ENCODE measurements around the gene STX4. TPM values are rescaled to one million over a fixed set of nuclear protein-coding genes. Genes with fewer than 3 reads are reported as not detected.
A peak's percentile ranks its signal among the peaks of the same experiment; 100 is the strongest.

The STX4 gene, protein sequence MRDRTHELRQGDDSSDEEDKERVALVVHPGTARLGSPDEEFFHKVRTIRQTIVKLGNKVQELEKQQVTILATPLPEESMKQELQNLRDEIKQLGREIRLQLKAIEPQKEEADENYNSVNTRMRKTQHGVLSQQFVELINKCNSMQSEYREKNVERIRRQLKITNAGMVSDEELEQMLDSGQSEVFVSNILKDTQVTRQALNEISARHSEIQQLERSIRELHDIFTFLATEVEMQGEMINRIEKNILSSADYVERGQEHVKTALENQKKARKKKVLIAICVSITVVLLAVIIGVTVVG
- polyA plus RNA-seq, result 10 to 100 TPM; 31.8 to 83.0 (median 66.8) TPM

DNA sequence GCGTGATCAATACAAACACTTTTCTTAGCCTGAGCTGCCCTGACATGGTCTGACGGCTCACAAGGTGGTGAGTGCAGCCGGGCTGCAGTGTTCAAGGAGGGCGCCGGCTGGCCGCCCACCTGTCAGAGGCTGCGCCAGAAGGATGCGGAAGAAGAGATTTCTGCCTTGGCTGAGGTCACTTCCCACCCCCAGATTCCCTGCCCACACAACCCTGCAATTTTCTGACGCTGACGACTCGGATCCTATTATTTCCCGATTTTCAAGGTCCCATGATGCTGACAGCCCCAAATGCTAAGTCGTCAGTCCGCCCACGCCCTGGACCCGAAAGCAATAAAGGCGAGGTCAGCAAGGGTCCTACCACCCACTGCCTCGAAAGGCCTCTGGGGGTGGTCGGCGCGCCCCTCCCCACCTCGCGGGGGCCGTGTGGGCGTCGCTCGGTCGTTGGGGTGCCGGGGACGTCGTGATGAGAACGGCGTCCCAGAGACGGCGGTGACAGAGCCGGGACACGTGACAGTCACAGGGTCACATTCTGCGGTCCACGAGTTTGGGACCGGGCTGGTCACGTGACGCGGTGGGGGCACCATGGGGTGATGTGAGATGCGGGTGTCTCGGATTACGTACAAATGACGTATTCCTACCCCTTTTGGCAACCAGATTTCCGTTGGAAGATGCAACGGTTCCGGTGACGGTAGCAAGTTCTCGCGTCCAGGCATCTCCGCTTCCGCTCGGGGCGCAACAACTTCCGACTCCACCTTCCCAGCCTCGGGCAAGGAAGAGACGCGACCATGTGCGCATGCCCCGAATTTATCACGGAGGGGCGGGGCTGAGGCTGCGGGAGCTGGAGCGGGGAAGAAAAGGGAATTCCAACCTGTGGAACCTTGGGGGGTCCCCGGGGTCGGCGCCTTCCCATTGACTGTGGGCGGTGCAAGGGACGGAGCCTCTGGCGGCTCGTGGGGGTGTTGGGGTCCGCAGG, at the start of gene STX4:
STX4 (plus strand) TSS at position 823 of the 973 bp plus-strand sequence. CDS start 248 bp downstream, outside the sequence.
- 0 to 1% (median 0%) methylated on average over 72 to 75 of the region's 75 CpGs for WGBS, 3 donors
- H3K27ac ChIP-seq (ENCODE audit: low read depth, low read length), result peak within 1 kb of the TSS; percentile 76

DNA sequence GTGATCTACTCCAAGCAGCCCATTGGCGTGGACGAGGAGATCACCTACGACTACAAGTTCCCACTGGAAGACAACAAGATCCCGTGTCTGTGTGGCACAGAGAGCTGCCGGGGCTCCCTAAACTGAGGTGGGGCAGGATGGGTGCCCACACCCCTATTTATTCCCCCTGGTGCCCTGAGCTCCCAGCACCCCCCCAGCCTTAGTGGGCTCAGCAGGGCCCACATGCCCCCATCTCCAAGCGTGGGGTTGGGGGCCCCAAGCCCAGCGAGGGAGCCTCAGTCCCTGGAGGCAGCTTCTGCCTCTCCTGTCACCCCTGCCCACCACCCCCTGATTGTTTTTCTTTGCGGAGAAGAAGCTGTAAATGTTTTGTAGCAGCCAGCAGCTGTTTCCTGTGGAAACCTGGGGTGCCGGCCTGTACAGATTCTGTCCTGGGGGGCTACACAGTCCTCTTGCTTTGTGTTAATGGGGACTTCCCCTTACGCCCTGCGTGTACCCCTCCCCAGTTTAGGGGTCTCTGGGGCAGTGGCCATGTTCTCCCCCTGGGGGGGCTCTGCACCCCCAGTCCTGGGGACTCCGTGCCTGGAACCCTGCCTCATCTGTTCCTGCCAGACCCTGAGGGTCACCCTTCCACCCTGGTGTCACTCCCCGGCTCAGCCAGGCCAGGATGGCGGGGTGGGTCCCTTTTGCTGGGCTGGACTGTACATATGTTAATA, 49.3 kb upstream of the STX4 start:
- WGBS, 3 donors, result 75 to 87% (median 78%) methylated on average over 14 of the region's 14 CpGs

DNA sequence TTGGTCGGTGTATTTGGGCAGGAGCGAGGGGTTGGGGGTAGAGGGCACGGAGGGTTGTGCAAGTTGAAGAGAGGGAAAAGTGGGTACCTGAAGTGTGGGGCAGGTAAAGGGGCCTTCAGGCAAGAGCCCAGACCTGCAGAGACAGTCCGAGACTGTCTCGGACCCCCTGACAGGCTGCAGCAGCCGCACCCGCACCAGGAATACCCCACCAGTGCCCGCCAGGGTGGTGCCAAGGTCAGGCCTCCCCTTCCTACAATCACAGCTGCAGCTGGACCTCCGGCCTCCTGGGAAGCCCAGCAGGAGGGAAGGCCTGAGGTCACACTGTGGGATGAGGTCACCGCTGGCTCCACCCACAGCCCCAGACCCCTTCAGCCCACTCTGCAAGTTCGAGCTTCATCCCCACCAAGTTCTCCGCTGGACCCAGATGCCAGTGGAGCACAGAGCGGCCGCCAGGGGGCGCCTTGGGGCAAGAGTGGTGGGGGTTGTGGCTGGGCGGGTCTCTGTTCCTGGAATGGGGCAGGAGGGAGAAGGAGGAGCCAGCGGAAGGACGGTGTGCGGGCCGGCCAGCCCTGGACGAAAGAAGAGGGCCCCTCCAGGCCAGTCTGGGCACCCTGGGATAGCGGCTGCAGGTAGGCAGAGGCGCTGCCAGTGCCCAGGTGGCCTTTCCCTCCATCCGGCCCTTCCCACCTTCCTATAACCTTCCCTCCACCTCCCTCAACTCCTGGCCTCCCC, 48.5 kb upstream of the STX4 start, which contains the start of gene HSD3B7:
HSD3B7 (plus strand) TSS at position 539 of the 732 bp plus-strand sequence. CDS start 452 bp downstream, outside the sequence.
- 29 to 32% (median 31%) methylated on average over 16 to 24 of the region's 24 CpGs for WGBS, 3 donors

More for the DNA sequence above, 49.3 kb upstream of the STX4 start:
- H3K27ac ChIP-seq (ENCODE audit: low read depth, low read length), result no peak overlapping the region

DNA sequence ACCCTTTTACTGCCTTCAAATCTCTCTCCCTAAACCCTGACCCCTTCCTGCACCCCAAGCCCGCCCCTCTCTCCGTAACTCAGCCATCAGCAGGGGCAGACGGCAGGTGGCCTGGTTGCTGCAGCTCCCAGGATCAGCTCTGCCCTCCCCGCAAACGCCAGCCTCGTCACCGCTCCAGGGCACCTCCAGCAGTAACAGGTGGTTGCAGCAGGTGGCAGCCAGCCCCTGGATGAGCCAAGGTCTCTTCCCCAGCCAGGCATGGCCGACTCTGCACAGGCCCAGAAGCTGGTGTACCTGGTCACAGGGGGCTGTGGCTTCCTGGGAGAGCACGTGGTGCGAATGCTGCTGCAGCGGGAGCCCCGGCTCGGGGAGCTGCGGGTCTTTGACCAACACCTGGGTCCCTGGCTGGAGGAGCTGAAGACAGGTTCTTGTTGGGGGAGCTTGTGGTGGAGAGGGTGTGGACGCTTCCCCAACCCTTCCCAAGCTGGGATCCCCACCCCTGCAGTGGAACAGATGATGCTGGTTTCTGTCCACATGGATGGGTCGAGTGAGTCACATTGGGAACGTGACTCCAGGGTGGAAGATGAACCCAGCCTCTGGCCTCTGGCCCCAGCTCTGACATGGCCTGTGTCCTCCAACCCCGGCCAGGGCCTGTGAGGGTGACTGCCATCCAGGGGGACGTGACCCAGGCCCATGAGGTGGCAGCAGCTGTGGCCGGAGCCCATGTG, 47.8 kb upstream of the STX4 start:
- H3K27ac ChIP-seq (ENCODE audit: low read depth, low read length), result no peak overlapping the region

More for the DNA sequence above, 48.5 kb upstream of the STX4 start, which contains the start of gene HSD3B7:
- H3K27ac ChIP-seq (ENCODE audit: low read depth, low read length), result no peak within 1 kb of the TSS

DNA sequence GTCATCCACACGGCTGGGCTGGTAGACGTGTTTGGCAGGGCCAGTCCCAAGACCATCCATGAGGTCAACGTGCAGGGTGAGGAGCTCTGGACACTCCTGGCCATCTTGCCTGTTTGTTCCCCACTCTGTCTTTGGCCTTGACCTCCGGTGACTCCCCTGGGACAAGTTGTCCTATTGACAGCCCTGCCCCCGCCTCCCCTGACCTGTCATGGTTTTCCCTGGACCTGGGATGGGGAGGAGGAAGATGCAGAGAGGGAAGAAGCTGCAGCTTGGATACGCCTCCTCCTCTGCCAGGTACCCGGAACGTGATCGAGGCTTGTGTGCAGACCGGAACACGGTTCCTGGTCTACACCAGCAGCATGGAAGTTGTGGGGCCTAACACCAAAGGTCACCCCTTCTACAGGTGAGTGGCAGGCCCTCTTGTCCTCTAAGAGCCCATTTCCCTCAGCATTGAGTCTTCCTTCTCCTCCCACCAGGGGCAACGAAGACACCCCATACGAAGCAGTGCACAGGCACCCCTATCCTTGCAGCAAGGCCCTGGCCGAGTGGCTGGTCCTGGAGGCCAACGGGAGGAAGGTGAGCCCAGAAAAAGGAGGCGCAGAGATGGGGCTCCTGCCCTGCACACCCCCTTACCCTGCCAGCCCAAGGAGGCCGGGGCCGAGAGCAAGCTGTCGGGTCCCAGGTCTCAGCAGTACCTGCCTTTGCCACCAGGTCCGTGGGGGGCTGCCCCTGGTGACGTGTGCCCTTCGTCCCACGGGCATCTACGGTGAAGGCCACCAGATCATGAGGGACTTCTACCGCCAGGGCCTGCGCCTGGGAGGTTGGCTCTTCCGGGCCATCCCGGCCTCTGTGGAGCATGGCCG, 47.0 kb upstream of the STX4 start:
- 88 to 92% (median 89%) methylated on average over 28 to 29 of the region's 29 CpGs for WGBS, 3 donors
- H3K27ac ChIP-seq (ENCODE audit: low read depth, low read length), result no peak overlapping the region

More for the DNA sequence above, 47.8 kb upstream of the STX4 start:
- WGBS, 3 donors, result 25 to 57% (median 56%) methylated on average over 19 to 20 of the region's 20 CpGs

DNA sequence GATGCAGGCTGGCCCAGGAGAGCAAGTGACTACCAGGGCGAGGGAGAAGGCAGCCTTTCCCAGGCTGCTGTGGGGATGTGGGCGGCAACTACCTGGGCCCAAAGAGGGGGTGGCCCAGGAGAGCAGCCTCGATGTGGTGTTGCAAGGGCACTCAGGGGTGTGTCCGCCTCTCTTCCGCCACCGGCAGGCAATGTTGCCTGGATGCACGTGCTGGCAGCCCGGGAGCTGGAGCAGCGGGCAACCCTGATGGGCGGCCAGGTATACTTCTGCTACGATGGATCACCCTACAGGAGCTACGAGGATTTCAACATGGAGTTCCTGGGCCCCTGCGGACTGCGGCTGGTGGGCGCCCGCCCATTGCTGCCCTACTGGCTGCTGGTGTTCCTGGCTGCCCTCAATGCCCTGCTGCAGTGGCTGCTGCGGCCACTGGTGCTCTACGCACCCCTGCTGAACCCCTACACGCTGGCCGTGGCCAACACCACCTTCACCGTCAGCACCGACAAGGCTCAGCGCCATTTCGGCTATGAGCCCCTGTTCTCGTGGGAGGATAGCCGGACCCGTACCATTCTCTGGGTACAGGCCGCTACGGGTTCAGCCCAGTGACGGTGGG, 45.7 kb upstream of the STX4 start:
- 92 to 96% (median 94%) methylated on average over 30 of the region's 30 CpGs for WGBS, 3 donors
- no peak overlapping the region for H3K27ac ChIP-seq (ENCODE audit: low read depth, low read length)

DNA sequence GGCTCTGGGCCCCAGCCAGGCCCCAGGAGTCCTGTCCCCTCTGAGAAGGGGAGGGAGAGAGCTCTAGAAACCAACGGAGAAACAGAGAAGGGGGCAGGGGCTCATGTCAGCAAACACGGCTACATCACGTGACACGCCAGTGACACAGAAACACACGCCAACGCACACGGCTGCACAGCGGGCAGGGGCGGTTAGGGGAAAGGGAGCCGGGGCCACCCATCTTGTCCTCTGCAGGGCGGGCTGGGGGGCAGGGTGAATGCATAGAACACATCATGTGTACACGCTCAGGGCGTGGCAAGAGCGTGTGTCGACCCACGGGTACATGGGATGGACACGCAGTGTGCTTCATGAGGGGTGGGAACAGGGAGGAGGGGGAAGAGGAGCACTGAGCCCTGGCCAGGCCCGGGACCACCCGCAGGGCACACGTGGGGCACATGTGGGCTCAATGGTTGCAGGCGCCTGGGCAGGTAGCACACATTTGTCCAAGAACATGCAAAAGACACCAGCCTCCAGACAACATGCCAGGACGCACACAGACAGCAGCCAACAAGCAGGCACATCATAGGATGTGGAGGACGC, 43.8 kb upstream of the STX4 start:
- H3K27ac ChIP-seq (ENCODE audit: low read depth, low read length), result no peak overlapping the region
- 80 to 88% (median 82%) methylated on average over 23 of the region's 23 CpGs for WGBS, 3 donors

DNA sequence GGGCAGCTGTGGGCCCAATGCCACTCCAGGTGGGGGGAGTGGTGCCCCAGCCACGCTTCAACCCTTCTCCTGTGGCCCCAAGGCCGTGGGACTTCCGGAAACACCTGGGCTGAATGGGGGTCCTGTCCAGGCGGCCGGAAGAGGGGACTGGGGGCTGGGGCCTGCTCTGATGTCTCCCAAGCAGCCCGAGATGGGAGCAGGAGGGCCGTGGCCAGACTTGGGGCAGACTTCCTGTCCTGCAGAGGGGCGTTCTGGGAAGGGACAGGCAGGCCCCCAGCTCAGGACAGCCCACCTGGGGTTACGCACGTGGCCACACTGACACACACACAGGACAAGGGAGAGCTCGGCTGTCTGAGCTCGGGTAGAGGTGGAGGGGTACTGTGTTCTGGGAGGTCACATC, 43.3 kb upstream of the STX4 start:
- WGBS, 3 donors, result 72 to 78% (median 73%) methylated on average over 11 to 12 of the region's 12 CpGs
- no peak overlapping the region for H3K27ac ChIP-seq (ENCODE audit: low read depth, low read length)

DNA sequence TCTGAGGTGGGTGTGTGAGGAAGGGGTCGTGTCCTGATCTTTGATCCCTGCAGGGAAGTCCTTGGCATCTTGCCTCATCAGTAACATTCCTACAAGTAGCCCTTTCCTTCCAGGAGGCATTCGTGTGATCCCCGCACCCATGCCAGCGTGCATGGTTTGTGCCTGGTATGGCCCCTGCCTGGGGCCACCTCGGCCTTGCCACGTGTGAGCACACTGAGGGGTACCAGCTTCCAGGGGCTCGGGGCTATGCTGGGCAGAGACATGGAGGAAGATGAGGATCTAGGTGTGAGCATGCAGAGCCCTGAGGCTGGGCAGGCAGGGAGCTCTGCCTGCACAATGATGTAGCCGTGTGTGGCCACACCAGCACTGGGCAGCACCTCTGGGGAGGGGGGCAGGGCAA, 42.3 kb upstream of the STX4 start:
- 71 to 85% (median 85%) methylated on average over 8 of the region's 8 CpGs for WGBS, 3 donors
- H3K27ac ChIP-seq (ENCODE audit: low read depth, low read length), result no peak overlapping the region

DNA sequence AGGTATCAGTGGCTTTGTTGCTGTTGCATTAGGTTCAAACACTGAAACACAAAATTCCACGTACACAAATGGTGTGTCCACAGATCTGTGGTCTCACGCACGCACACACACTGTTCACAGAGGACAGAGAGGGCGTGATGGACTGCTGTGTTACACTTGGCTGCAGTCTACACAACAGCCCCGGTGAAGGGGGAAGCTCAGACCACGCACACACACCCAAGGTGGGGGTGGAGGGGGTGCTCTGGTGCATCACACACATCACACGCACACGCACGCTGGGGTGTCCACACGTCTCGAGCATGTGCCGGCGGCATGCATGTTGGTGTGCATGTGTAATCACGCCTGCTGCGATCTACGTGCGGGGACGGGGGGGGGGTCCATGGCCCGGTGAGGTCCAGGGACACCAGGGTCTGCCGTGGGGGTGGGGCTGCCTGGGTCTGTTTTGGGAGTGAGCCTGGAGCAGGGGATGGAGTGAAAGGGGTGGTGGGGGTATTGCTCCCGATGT, 41.0 kb upstream of the STX4 start:
- WGBS, 3 donors, result 85 to 88% (median 87%) methylated on average over 18 to 21 of the region's 21 CpGs
- no peak overlapping the region for H3K27ac ChIP-seq (ENCODE audit: low read depth, low read length)

DNA sequence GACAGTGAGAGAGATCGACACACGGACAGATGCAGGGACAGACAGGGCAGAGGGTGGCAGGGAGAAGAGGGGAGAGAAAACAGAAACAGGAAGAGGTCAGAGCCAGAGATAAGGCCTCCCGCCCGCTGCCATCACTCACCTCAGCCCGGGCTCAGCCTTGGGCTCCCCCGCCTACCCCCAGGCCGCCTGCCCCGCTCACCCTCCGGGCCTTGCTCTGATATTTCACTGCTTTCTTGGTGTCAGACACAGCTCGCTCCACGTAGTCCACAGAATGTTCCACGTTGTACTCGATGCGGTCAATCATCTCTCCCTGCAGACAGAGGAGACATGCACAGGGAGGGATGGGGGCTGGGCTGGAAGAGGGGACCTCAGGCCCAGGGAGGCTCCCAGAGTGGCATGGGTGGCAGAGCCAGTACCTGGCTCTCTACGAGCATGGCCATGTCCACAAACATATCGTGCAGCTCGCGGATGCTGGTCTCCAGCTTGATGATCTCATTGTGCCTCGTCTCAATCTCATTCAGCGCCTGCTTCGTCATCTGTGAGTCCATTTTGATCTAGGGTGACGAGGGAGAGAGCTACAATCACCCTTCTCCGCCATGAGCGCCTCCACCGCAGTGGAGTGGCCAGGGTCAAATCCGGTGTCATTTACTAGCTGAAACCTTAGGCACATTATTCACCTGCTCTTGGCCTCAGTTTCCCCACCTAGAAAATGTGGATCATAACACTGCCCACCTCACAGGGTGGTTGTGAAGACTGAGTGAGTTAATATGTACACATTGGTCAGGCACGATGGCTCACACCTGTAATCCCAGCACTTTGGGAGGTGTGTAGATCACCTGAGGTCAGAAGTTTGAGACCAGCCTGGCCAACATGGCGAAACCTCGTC, 40.2 kb upstream of the STX4 start:
- WGBS, 3 donors, result 77 to 82% (median 79%) methylated on average over 29 of the region's 29 CpGs
- no peak overlapping the region for H3K27ac ChIP-seq (ENCODE audit: low read depth, low read length)

DNA sequence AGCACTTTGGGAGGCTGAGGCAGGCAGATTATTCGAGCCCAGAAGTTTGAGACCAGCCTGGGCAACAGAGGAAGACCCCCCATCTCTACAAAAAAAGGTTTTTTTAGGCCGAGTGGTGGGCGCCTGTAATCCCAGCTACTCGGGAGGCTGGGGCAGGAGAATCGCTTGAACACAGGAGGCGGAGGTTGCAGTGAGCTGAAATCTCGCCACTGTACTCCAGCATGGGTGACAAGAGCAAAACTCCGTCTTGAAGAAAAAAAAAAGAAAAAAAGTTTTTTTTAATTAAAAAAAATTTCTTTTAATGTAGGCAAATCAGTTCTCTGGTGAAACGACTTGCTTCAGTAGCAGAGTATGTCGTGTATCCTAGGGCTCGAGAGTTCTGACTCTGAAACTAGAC, 37.4 kb upstream of the STX4 start:
- H3K27ac ChIP-seq (ENCODE audit: low read depth, low read length), result no peak overlapping the region
- WGBS, 3 donors, result 82 to 86% (median 82%) methylated on average over 11 of the region's 11 CpGs

DNA sequence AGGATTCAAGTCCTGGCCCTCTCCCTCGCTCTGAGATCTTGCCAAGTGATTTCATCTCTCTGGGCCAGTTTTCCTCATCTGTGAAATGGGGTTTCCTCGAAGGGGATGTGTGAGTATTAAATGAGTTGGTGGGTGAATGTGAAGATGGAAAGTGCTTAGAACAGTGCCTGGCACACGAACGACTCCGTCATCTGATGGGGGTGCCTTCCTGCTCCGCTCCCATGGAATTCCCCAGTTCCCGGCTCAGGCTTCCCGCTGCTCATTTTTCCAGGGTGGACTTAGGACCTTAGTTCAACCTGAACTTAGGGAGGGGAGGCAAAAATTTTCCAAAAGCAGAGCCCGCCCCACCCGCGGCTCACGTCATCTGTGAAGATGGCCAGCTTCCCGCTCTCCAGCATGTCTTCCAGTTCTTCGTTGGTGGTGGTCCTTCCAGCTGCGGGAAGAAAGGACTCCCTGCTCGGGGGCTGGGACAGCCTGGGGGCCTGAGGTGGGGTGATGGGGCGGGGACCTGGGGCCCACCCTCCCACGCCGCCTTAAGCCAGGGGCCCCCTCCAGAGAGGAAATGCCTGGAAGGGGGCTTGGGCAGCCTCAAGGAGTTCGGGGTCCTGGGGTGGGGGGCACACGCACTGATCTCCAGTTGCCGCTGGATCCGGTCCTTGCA, 36.9 kb upstream of the STX4 start:
- H3K27ac ChIP-seq (ENCODE audit: low read depth, low read length), result peak overlapping the region; percentile 7
- 16 to 24% (median 23%) methylated on average over 23 of the region's 23 CpGs for WGBS, 3 donors

Data from adipose tissue (tissue), 3 donors.